ENCODE results near the gene STK4.
"Not testable (repeated sequence)": the region's sequence is repeated elsewhere in the genome, so short reads cannot be mapped to it uniquely, and the experiment has no call there.

Gene STK4

DNA sequence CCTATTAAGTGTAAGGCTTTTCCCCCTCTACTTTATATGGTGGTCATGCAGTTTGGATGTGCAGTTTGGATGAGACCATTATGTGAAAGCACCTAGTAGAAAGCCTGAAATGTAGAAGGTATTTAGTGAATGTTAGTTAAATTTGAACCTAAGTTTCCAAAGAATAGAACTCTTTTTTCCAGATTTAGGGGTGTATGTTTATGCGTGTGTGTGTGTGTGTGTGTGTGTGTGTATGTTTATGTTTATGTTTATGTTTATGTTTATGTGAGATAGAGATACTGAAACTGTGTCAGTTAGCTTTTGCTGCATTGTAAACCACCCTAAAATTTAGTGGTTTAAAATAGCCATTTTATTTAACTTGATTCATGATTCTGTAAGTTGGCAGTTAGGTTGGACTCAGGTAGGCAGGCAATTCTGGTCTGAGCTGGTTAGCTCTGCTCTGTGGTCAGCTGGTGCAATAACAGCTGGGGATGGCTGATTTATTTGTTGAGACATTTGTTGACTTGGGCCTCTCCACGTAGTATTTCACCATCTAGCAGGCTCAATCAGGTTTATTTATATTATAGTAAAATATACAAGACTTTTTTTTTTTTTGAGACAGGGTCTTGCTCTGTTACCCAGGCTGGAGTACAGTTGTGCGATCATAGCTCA lies 54.0 kb downstream of the STK4 start:
- POLR2A ChIA-PET, result no interaction called here
- CTCF ChIA-PET, result interaction anchor here (1.0 to 3.3 kb wide), 10 partner anchors 9 to 337 kb away, joined by 3 to 14 read pairs (median 6); no protein-coding TSS in a partner anchor
- DNase-seq (ENCODE audit: extremely low spot score), result no peak
- TF ChIP-seq, protein P1, sequence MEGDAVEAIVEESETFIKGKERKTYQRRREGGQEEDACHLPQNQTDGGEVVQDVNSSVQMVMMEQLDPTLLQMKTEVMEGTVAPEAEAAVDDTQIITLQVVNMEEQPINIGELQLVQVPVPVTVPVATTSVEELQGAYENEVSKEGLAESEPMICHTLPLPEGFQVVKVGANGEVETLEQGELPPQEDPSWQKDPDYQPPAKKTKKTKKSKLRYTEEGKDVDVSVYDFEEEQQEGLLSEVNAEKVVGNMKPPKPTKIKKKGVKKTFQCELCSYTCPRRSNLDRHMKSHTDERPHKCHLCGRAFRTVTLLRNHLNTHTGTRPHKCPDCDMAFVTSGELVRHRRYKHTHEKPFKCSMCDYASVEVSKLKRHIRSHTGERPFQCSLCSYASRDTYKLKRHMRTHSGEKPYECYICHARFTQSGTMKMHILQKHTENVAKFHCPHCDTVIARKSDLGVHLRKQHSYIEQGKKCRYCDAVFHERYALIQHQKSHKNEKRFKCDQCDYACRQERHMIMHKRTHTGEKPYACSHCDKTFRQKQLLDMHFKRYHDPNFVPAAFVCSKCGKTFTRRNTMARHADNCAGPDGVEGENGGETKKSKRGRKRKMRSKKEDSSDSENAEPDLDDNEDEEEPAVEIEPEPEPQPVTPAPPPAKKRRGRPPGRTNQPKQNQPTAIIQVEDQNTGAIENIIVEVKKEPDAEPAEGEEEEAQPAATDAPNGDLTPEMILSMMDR (IDR thresholded peaks at IDR 0.05; ENCODE audit: control extremely low read depth, extremely low read depth, low read depth, missing control alignments), result no peak

DNA sequence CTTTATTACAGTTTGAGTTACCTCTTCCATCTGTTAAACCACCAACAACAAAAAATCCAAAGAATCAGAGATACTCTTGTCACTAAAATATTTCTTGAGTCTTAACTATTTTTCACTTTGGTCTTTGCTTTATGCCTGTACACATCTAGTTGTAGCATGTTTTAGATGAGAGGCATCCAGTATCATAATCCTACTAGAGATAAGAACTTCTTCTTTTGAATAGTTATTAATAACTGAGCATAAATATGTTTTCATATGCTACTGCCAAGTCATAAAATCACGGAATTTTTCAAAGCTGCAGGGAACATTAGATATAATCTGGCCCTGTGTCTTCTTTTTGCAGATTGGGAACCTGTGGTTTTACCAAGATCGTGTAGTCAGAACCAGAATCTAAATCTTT lies 55.3 kb downstream of the STK4 start:
- TF ChIP-seq, protein P1 (IDR thresholded peaks at IDR 0.05; ENCODE audit: control extremely low read depth, extremely low read depth, low read depth, missing control alignments), result no peak
- no peak for DNase-seq (ENCODE audit: extremely low spot score)
- CTCF ChIA-PET, result interaction anchor here (2.3 to 3.3 kb wide), 3 partner anchors 23 to 25 kb away, joined by 6 to 10 read pairs (median 7); no protein-coding TSS in a partner anchor
- POLR2A ChIA-PET, result no interaction called here

DNA sequence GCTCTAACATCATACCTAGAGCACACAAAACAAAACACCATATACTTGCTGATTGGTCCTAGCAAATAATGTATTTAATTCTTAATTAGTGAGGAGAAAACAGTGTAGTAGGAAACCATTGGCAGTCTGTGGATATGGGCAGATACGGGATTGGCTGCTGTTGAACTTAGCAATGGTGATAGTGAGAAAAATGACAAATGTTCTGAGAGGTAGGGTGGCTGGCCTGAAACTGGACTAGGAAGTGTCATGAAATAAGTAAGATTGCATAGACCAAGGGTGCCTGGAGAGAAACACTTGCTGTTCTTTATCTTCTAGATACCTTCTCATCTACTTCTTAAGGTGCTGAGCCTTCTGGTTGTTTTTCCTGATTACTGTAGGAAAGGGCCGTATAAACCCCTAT lies 56.8 kb downstream of the STK4 start:
- DNase-seq (ENCODE audit: extremely low spot score); CTCF ChIA-PET; POLR2A ChIA-PET: not testable (repeated sequence)

DNA sequence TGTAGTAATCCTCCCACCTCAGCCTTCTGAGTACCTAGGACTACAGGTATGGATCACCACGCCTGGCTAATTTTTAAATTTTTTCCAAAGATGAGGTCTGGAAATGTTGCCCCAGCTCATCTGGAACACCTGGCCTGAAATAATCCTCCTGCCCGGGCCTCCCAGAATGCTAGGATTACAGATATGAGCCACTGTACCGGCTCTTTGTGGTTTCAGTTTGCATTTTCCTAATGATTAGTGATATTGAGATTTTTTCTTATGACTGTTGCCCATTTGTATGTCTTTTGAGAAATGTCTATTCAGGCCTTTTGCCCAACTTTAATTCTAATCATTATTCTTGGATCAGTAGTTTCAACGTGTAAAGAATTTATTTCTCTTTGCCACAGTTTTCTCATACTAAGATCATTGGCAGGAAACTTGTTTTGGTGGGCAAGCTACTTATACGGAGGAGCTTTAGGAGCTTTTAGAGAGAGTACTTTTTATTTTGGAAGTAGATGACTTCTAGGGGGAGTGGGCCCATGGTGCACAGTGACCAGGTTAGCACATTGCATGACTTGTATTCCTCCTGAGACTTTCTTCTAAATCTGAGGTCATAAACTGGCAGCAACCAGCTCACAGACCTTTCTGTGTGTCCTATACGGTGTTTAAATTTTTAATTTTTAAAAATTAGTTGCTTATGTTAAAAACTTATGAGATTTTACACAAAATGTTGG lies 62.3 kb downstream of the STK4 start:
- CTCF ChIA-PET, result interaction anchor here (0.9 to 3.0 kb wide), 6 partner anchors 10 to 262 kb away, joined by 3 to 20 read pairs (median 4); no protein-coding TSS in a partner anchor

DNA sequence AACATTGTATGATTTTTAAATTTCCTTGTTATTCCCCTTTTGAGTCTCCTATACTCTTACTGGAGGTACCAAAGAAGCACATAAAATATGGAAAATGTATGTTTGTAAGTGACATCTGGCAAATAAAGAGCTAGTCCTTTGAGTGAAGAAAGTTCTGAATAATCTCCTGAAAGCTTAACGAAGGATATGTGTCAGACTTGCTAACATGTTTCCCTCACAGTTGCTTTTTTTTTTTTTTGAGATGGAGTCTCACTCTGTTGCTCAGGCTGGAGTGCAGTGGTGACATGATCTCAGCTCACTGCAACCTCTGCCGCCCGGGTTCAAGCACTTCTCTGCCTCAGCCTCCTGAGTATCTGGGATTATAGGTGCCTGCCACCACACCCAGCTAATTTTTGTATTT lies 63.6 kb downstream of the STK4 start:
- no peak for DNase-seq (ENCODE audit: extremely low spot score)
- ChIA-PET CTCF (interaction anchor here (0.7 to 3.0 kb wide), 7 partner anchors 8 to 66 kb away, joined by 3 to 20 read pairs (median 5); no protein-coding TSS in a partner anchor), POLR2A (no interaction called here)
- TF ChIP-seq, protein P1 (IDR thresholded peaks at IDR 0.05; ENCODE audit: control extremely low read depth, extremely low read depth, low read depth, missing control alignments), result no peak

More for the DNA sequence above, 62.3 kb downstream of the STK4 start:
- TF ChIP-seq, protein P1 (IDR thresholded peaks at IDR 0.05; ENCODE audit: control extremely low read depth, extremely low read depth, low read depth, missing control alignments), result no peak
- POLR2A ChIA-PET, result no interaction called here
- no peak for DNase-seq (ENCODE audit: extremely low spot score)

DNA sequence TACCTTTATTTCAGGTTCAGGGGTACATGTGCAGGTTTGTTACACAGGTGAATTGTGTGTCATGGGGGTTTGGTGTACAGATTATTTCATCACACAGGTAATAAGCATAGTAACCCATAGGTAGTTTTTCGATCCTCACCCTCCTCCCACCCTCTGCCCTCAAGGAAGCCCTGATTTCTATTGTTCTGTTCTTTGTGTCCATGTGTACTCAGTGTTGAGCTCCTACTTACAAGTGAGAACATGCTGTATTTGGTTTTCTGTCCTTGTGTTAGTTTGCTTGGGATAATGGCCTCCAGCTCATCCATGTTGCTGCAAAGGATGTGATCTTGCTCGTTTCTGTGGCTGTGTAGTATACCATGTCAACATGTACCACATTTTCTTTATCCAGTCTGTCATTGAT lies 66.0 kb downstream of the STK4 start:
- ChIA-PET POLR2A (no interaction called here), CTCF (interaction anchor here (0.7 to 1.2 kb wide), 2 partner anchors 12 kb away, joined by 3 to 4 read pairs; no protein-coding TSS in a partner anchor)
- DNase-seq (ENCODE audit: extremely low spot score), result no peak
- TF ChIP-seq, protein P1 (IDR thresholded peaks at IDR 0.05; ENCODE audit: control extremely low read depth, extremely low read depth, low read depth, missing control alignments), result no peak

DNA sequence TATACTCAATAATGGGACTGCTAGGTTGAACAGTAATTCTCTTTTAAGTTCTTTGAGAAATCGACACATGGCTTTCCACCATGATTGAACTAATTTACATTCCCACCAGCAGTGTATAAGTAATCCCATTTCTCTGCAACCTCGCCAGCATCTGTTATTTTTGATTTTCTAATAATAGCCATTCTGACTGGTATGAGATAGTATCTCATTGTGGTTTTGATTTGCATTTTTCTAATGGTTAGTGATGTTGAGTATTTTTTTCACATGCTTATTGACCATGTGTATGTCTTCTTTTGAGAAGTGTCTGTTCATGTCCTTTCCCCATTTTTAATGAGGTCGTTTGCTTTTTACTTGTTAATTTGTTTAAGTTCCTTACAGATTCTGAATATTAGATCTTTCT lies 66.5 kb downstream of the STK4 start:
- ChIA-PET CTCF (interaction anchor here (0.7 to 1.2 kb wide), 3 partner anchors 11 to 12 kb away, joined by 3 to 4 read pairs (median 3); no protein-coding TSS in a partner anchor), POLR2A (interaction anchor here (0.6 kb wide), 1 partner anchor 21 kb away, joined by 5 read pairs; no protein-coding TSS in a partner anchor)
- TF ChIP-seq, protein P1 (IDR thresholded peaks at IDR 0.05; ENCODE audit: control extremely low read depth, extremely low read depth, low read depth, missing control alignments), result no peak
- no peak for DNase-seq (ENCODE audit: extremely low spot score)

Data from GM10248 (cell line).